ENCODE data around the gene GBP3. TPM values are rescaled to one million over a fixed set of nuclear protein-coding genes. Genes with fewer than 3 reads are reported as not detected.
"Not testable (repeated sequence)": the region's sequence is repeated elsewhere in the genome, so short reads cannot be mapped to it uniquely, and the experiment has no call there.

The GBP3 gene
- total RNA-seq, 2 experiments from 2014 or later = 45.9 to 50.7 TPM

DNA sequence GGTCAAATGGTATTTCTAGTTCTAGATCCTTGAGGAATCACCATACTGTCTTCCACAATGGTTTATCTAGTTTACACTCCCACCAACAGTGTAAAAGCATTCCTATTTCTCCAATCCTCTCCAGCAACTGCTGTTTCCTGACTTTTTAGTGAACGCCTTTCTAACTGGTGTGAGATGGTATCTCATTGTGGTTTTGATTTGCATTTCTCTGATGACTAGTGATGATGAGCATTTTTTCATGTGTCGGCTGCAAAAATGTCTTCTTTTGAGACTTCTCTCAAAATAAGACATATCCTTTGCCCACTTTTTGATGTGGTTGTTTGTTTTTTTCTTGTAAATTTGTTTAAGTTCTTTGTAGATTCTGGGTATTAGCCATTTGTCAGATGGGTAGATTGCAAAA is 6.4 kb upstream of the GBP3 start:
- H3K4me1 Mint-ChIP-seq; H3K4me3 Mint-ChIP-seq; DNase-seq; ATAC-seq (ENCODE audit: low read depth); H3K27ac Mint-ChIP-seq; POLR2A ChIA-PET; H3K27me3 Mint-ChIP-seq: not testable (repeated sequence)
- Mint-ChIP-seq H3K9me3 (peaks cover 28% of the 10 kb centered on the region), H3K36me3 (peaks cover 30% of the 10 kb centered on the region)

DNA sequence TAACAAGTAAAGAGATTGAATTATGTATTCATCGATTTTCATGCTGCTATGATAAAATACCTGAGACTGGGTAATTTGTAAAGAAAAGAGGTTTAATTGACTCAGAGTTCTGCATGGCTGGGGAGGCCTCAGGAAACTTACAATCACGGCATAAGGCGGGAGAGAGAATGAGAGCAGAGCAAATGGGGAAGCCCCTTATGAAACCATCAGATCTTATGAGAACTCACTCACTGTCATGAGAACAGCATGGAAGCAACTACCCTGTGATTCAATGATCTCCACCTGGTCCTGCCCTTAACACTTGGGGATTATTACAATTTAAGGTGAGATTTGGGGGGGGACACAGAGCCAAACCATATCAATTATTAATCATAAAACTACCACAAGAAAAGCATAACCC is 3.3 kb upstream of the GBP3 start:
- peaks cover 17% of the 10 kb centered on the region for H3K9me3 Mint-ChIP-seq
- H3K27ac Mint-ChIP-seq = no peak overlapping the region
- peaks cover 30% of the 10 kb centered on the region for H3K36me3 Mint-ChIP-seq
- no peak for ATAC-seq (ENCODE audit: low read depth)
- no peak for DNase-seq
- H3K4me3 Mint-ChIP-seq = no peak overlapping the region
- no peaks in the 10 kb centered on the region for H3K27me3 Mint-ChIP-seq
- POLR2A ChIA-PET = no interaction called here
- peaks cover 14% of the 10 kb centered on the region for H3K4me1 Mint-ChIP-seq

DNA sequence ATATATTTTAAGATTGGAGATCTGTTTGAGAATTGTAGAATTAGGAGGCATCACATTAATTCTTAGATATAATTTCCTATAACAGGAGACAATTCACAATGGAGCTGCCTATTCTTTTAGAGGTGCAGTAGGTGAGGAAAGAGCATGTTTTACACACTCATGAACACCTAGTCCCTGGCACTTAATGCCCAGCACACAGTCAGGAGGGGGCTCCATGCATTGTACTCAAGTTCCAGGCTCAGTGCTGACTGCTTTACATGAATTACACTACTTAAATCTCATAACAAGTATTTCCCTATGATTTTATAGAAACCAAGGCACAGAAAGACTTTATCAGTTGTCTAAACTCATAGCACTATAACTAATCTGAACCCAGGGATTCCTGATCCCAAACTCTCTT is 360 bp upstream of the GBP3 start:
- no peak for ATAC-seq (ENCODE audit: low read depth)
- peaks cover 46% of the 10 kb centered on the region for H3K36me3 Mint-ChIP-seq

GRCh38 chr1:89018318-89018717 is 4.3 kb downstream of the GBP3 start:
- H3K27me3 Mint-ChIP-seq; H3K27ac Mint-ChIP-seq; H3K9me3 Mint-ChIP-seq; ATAC-seq (ENCODE audit: low read depth); H3K4me3 Mint-ChIP-seq; DNase-seq; POLR2A ChIA-PET: not testable (repeated sequence)
- peaks cover 44% of the 10 kb centered on the region for H3K4me1 Mint-ChIP-seq
- H3K36me3 Mint-ChIP-seq = peaks cover 71% of the 10 kb centered on the region

More for the DNA sequence above, 360 bp upstream of the GBP3 start:
- H3K27ac Mint-ChIP-seq = peak overlapping the region; percentile 85
- H3K9me3 Mint-ChIP-seq = peaks cover 11% of the 10 kb centered on the region
- DNase-seq = no peak
- no peaks in the 10 kb centered on the region for H3K27me3 Mint-ChIP-seq
- POLR2A ChIA-PET = interaction anchor here (0.9 to 3.3 kb wide), 8 partner anchors 15 to 263 kb away, joined by 3 to 40 read pairs (median 4); partner anchors contain the start of genes GBP1, GBP2, GBP4 and GBP5
- peaks cover 31% of the 10 kb centered on the region for H3K4me1 Mint-ChIP-seq
- peak overlapping the region; percentile 90 for H3K4me3 Mint-ChIP-seq

- Mint-ChIP-seq H3K4me1 (peaks cover 4% of the 10 kb centered on the region), H3K36me3 (peaks cover 77% of the 10 kb centered on the region), H3K9me3 (peaks cover 15% of the 10 kb centered on the region), H3K27me3 (no peaks in the 10 kb centered on the region), H3K4me3 (no peak overlapping the region), H3K27ac (no peak overlapping the region)
- POLR2A ChIA-PET = no interaction called here
- ATAC-seq (ENCODE audit: low read depth) (no peak), DNase-seq (no peak)
These were observed 14.2 kb downstream of the GBP3 start for GRCh38 chr1:89008511-89008910.

- H3K4me1 Mint-ChIP-seq = peaks cover 21% of the 10 kb centered on the region
- H3K9me3 Mint-ChIP-seq = peaks cover 25% of the 10 kb centered on the region
These were observed 17.1 kb downstream of the GBP3 start for GRCh38 chr1:89005286-89006151.

GRCh38 chr1:89002176-89002575 is 20.5 kb downstream of the GBP3 start:
- ATAC-seq (ENCODE audit: low read depth); DNase-seq; H3K27me3 Mint-ChIP-seq: not testable (repeated sequence)
- Mint-ChIP-seq H3K4me1 (peaks cover 21% of the 10 kb centered on the region), H3K36me3 (peaks cover 47% of the 10 kb centered on the region), H3K4me3 (peak overlapping the region; percentile 28), H3K9me3 (peaks cover 25% of the 10 kb centered on the region), H3K27ac (peak overlapping the region; percentile 54)
- POLR2A ChIA-PET = interaction anchor here (1.3 kb wide), 1 partner anchor 68 kb away, joined by 3 read pairs; no protein-coding TSS in a partner anchor

More at GRCh38 chr1:89005286-89006151, 17.1 kb downstream of the GBP3 start:
- no peak overlapping the region for H3K27ac Mint-ChIP-seq
- DNase-seq = no peak
- no peaks in the 10 kb centered on the region for H3K27me3 Mint-ChIP-seq
- H3K4me3 Mint-ChIP-seq = no peak overlapping the region
- POLR2A ChIA-PET = no interaction called here
- peaks cover 73% of the 10 kb centered on the region for H3K36me3 Mint-ChIP-seq
- ATAC-seq (ENCODE audit: low read depth) = no peak

- Mint-ChIP-seq H3K36me3 (peaks cover 42% of the 10 kb centered on the region), H3K9me3 (peaks cover 25% of the 10 kb centered on the region), H3K27ac (no peak overlapping the region), H3K4me1 (peaks cover 21% of the 10 kb centered on the region), H3K27me3 (no peaks in the 10 kb centered on the region), H3K4me3 (no peak overlapping the region)
- POLR2A ChIA-PET = interaction anchor here (1.3 kb wide), 1 partner anchor 68 kb away, joined by 3 read pairs; no protein-coding TSS in a partner anchor
- DNase-seq = no peak
- ATAC-seq (ENCODE audit: low read depth) = peak; percentile 57
These were observed 21.2 kb downstream of the GBP3 start for GRCh38 chr1:89001510-89001909.

DNA sequence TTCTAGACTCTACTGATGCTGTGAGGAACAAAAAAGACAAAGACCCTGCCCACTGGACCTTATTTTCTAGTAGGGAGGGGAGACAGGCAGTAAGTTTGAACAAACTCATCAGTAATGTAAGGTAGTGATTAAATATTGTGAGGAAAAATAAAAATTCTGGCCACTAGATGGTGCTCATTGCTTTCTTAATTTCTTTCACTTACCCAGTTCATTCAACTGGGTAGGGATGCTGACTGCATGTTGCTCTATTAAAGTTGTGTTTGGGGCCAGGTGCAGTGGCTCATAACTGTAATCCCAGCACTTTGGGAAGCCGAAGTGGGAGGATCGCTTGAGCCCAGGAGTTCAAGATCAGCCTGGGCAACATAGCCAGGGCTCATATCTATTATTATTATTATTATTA is 23.9 kb downstream of the GBP3 start:
- ATAC-seq (ENCODE audit: low read depth) (peak; percentile 81), DNase-seq (no peak)
- POLR2A ChIA-PET = no interaction called here
- Mint-ChIP-seq H3K4me3 (no peak overlapping the region), H3K4me1 (peaks cover 21% of the 10 kb centered on the region), H3K9me3 (peaks cover 11% of the 10 kb centered on the region), H3K36me3 (peaks cover 18% of the 10 kb centered on the region), H3K27ac (no peak overlapping the region), H3K27me3 (no peaks in the 10 kb centered on the region)

GRCh38 chr1:88990426-88990825 is 32.2 kb downstream of the GBP3 start:
- H3K27ac Mint-ChIP-seq = no peak overlapping the region
- no peaks in the 10 kb centered on the region for H3K9me3 Mint-ChIP-seq
- DNase-seq = no peak
- H3K27me3 Mint-ChIP-seq = no peaks in the 10 kb centered on the region
- POLR2A ChIA-PET = no interaction called here
- H3K36me3 Mint-ChIP-seq = peaks cover 39% of the 10 kb centered on the region
- peak overlapping the region; percentile 31 for H3K4me3 Mint-ChIP-seq
- ATAC-seq (ENCODE audit: low read depth) = no peak
- H3K4me1 Mint-ChIP-seq = peaks cover 29% of the 10 kb centered on the region

DNA sequence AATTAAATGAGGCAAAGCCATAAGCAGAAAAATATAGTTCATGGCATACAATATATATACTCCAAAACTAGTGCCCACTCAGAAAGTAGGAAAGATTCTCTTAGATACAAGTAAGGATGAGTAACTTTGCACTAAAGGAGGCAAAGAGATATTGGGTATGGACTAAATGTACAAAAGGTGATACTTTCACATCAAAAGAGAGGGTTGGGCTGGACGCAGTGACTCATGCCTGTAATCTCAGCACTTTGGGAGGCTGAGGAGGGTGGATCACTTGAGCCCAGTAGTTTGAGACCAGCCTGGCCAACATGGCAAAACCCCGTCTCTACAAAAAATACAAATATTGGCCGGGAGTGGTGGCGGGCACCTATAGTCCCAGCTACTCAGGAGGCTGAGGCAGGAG is 37.0 kb downstream of the GBP3 start:
- ATAC-seq (ENCODE audit: low read depth) = no peak

GRCh38 chr1:88985032-88985431 is 37.6 kb downstream of the GBP3 start:
- POLR2A ChIA-PET = no interaction called here
- H3K27me3 Mint-ChIP-seq = no peaks in the 10 kb centered on the region
- H3K27ac Mint-ChIP-seq = peak overlapping the region; percentile 88
- ATAC-seq (ENCODE audit: low read depth) (no peak), DNase-seq (no peak)
- H3K4me3 Mint-ChIP-seq = peak overlapping the region; percentile 49
- peaks cover 1% of the 10 kb centered on the region for H3K9me3 Mint-ChIP-seq
- H3K36me3 Mint-ChIP-seq = peaks cover 73% of the 10 kb centered on the region
- peaks cover 59% of the 10 kb centered on the region for H3K4me1 Mint-ChIP-seq

More for the DNA sequence above, 37.0 kb downstream of the GBP3 start:
- Mint-ChIP-seq H3K4me3 (no peak overlapping the region), H3K36me3 (peaks cover 75% of the 10 kb centered on the region), H3K9me3 (peaks cover 1% of the 10 kb centered on the region), H3K27me3 (no peaks in the 10 kb centered on the region), H3K4me1 (peaks cover 63% of the 10 kb centered on the region), H3K27ac (no peak overlapping the region)
- no peak for DNase-seq
- POLR2A ChIA-PET = no interaction called here

DNA sequence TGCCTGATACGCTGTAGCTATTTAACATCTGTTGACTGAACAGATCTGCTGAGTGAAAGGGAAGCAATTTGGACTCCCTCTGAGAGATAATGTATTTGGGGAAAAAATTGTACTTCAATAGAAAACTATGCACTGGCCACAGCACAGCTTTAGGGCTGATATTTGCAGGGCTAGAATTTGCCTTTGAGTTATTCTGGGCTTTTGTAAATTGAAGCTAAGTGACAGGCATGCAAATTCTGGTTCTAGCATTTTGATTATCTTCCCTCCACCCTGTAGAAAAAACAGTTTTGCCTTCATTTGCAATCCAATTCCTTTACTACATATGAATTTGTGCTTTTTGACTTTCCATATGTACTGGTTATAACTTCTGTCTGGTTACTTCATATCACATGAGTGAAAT is 38.1 kb downstream of the GBP3 start:
- DNase-seq = no peak
- peak overlapping the region; percentile 49 for H3K4me3 Mint-ChIP-seq
- H3K27me3 Mint-ChIP-seq = no peaks in the 10 kb centered on the region
- H3K36me3 Mint-ChIP-seq = peaks cover 74% of the 10 kb centered on the region
- no peak for ATAC-seq (ENCODE audit: low read depth)
- H3K9me3 Mint-ChIP-seq = peaks cover 1% of the 10 kb centered on the region
- POLR2A ChIA-PET = interaction anchor here (0.6 to 0.7 kb wide), 2 partner anchors 15 to 371 kb away, joined by 3 read pairs; no protein-coding TSS in a partner anchor
- H3K27ac Mint-ChIP-seq = peak overlapping the region; percentile 88
- H3K4me1 Mint-ChIP-seq = peaks cover 59% of the 10 kb centered on the region

Measured in activated naive CD8-positive, alpha-beta T cell treated with anti-CD3 and anti-CD28 coated beads, Interleukin-2, amount 10 ng/mL, durations not matched to agents 7 days and 5 days (primary cell).